Measurements from ENCODE around the gene TIMM8A.

The TIMM8A gene, protein sequence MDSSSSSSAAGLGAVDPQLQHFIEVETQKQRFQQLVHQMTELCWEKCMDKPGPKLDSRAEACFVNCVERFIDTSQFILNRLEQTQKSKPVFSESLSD

DNA sequence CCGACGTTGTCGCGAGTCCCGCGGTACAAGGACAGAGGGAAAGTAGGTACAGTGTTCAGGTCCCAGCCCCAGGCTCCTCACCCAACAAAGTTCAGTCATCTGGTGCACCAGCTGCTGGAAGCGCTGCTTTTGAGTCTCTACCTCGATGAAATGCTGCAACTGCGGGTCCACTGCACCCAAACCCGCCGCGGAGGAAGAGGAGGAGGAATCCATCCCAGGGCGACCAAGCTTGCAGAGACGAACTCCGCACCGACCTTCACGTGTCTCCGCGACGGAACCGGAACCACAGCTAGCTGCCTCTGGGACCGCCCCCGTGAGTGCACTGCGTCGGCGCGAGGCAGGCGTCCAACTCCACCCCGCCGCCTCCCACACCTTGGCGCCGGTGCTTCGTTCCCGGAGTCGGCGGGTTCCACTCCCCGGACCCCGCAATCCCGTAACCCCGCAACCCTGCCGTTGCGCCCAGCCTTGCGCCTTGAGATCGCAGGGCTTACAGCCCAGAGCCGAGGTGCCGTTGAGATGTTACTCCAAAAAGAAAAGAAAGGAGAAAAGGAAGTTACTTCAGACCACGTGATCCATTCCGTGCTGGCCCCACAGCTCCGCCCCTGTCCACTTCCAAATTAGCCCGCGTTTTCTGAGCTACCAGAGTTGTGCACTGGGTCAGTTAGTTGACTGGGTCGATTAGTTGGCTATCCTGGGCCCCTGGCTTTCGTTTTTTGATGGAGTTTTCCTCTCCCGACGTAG, at the start of gene TIMM8A:
TSS of gene TIMM8A (minus strand) at position 291 of the 741 bp plus-strand sequence. CDS start at position 213, 78 bp downstream.
- peak; percentile 50 to 51 for DNase-seq (ENCODE audit: low read depth in 2 of 2)

GRCh38 chrX:101397779-101398178, 49.2 kb upstream of the TIMM8A start:
- DNase-seq (ENCODE audit: low read depth in 2 of 2): no peak

DNA sequence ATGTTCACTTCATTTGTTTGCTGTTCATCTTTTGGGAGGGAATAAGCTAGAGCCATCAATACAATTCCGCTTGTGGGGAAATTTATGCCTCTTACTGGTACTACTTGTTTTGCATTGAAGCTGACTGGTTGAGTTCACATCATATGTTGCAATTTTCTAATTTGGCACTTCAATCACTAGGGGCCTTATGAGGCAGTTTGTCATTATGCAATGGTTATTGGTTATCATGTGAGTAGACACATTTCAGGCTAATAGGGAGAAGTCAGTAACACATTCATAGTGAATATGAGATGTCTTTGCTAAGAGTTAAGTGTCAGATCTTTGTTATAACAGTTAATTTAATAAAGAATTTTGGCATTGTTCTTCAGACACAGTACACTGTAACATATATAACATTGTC, 47.2 kb upstream of the TIMM8A start:
- no peak for DNase-seq (ENCODE audit: low read depth in 2 of 2)

- no peak for DNase-seq (ENCODE audit: low read depth in 2 of 2)
Observed at GRCh38 chrX:101394372-101394771, 45.8 kb upstream of the TIMM8A start.

GRCh38 chrX:101393530-101394305, 45.2 kb upstream of the TIMM8A start:
- no peak for DNase-seq (ENCODE audit: low read depth in 2 of 2)

DNA sequence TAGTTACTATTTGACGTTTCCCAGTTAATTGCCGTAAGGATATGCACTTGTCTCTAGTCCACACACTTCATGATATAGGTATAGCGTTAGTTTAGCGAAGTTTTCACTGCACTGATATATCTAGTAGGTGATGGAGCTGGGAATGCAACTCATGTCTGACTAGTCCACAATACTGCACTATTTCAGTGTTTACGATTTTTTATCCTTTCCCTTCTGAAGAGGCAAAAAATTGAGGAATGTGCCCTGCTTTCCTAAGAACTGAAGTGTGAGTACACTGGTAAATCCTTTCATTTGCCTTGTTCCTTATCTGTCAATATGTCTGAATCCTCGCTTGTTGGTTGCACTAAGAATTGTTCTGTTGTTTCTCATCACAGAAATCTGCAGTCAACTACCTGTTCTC, 43.3 kb upstream of the TIMM8A start:
- DNase-seq (ENCODE audit: low read depth in 2 of 2): no peak

DNA sequence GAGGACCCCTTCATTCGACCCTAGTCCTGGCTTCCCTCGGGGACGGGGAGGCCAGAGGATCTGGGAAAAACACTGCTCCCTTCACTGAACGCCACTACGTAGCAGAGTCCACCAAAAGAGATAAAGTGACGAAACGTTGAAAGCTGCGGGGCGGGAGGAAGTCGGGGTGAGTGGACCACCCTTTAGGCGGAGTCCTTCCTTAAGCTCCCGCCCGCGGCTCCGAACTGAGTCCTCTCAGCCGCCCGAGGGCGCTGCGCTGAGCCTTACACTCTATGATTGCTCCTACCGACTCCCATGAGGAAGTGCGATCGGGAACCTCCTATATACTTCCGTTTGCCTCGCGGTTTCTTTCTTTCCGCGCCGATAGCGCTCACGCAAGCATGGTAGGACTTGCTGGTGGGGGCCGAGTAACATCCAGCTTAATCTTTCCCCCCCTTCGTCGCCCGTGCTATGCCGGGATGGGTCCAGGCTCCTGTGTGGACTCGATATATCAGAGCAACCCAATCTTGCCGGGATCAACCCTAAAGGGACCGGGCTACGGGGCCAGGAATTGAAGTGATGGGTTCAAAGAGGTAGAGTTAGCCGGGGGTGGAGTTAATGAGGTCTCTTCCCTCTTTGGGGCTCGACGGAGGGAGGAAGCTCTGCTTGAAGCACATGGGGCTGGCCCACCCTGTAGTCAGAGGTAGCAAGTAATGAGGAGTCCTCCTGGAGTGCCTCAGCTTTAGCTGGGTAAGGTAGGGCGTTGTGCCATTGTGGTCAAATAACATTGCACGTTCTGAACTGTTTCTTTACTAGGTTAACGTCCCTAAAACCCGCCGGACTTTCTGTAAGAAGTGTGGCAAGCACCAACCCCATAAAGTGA, 42.4 kb upstream of the TIMM8A start, which contains the start of gene RPL36A:
TSS of gene RPL36A (plus strand) at position 348 of the 862 bp plus-strand sequence. CDS start at position 381, 33 bp downstream.
- peak; percentile 50 to 55 for DNase-seq (ENCODE audit: low read depth in 2 of 2)

DNA sequence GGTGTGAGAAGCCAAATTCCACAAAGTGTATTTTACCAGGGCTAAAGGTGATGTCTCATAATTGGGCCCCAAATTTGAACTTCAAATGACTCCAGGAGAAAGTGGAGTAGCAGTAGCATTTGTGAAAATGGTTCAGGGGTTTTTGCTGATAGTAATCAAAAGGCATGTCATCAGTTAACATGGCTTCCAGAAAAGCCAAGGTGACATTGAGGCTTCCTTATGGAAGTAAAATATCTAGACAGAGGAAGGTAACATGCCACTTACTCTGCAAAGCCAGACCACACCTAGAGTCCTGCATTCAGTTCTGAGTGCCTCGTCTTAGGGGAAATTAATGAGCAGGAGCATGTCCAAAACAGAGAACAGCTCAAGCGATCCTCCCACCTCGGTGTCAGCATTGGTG, 40.1 kb upstream of the TIMM8A start:
- no peak for DNase-seq (ENCODE audit: low read depth in 2 of 2)

DNA sequence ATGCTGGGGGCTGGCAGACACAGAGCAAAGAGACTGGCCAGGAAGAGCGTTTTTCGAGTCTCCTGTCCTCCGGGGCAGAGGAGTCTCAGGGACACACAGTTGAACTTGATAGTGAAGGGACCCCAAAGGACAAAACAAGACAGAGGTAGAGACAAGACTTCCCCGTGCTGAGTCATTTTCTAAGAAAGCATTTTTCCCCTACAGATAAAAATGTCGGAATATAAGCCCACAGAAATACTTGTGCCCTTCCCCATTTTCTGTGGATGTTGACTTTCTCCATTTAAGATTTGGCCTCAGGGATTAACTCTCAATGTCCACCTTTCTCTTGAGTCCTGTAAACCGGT, 38.0 kb upstream of the TIMM8A start:
- no peak for DNase-seq (ENCODE audit: low read depth in 2 of 2)

GRCh38 chrX:101385795-101386541, 37.4 kb upstream of the TIMM8A start, which contains the start of gene BTK:
Gene BTK (minus strand): TSS chrX:101386191. CDS start chrX:101375284, 10,907 bp downstream.
- DNase-seq (ENCODE audit: low read depth in 2 of 2): no peak

GRCh38 chrX:101385026-101385684, 36.6 kb upstream of the TIMM8A start:
- no peak for DNase-seq (ENCODE audit: low read depth in 2 of 2)

GRCh38 chrX:101383679-101384205, 35.2 kb upstream of the TIMM8A start:
- no peak for DNase-seq (ENCODE audit: low read depth in 2 of 2)

DNA sequence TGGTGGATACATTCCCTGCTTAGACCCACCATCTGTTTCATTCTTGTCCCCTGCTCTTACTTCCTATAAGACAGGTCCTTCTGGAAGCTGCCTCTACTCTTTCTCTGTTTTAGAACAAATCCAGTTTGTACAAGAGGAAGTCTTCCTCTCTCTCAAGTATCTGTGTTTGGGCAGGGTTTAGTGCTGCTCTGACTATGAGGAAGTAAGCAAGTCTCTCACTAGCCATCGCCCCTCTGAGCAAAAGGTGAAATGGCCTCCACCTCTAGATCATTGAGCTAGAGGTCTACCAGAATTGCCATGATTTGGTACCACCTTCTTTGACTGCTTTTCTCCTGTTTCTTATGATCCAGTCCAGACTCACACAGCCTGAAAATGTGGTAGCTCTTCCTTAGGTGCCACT, 29.0 kb upstream of the TIMM8A start:
- DNase-seq (ENCODE audit: low read depth in 2 of 2): no peak

DNA sequence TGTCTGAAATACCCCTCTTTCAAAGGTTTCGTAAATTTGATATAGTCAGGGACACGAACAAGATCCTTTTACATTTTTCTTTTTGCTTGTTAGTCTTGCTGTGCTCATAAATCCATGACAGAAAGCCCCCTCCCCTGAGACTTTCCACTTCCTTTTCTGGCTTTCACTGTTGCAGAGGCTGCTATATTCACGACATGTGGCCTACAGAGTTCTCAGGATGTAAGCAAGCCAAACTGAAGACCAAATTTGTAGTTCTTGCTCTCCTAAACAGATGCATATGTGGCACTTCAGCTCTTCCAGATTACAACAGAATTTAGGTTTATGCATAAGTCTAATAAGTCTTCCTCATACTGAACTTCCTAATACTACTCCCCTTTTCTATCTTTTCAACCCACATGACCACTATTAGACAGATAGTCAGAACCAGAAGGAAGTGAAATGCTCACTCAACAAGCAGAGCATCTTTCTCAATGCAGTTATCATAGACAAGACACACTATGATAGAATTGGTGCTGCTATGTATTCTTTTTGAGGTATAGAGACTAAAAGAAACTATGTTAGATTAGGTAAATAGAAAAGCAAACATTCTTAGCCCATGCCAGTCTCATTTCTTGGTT, 22.5 kb upstream of the TIMM8A start:
- no peak for DNase-seq (ENCODE audit: low read depth in 2 of 2)

- DNase-seq (ENCODE audit: low read depth in 2 of 2): no peak
Observed at GRCh38 chrX:101369687-101370086, 21.1 kb upstream of the TIMM8A start.

DNA sequence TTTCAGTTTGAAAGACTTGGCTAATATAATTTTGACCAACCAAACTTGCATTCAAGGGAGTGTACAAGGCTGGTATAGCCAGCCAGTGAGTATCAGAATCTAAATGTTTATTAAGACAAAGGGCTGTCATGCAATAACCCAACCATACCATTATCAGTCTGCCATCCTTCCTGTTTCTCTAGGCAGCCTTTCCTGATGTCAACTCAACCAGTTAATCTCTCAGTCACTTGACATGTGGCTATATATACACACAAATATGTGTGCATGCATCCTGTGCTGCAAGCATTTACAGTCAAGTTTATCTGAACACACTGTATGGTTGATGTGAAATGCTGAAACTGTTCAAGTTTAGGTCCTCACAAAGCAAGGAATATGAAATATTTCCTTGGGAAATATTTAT, 20.3 kb upstream of the TIMM8A start:
- no peak for DNase-seq (ENCODE audit: low read depth in 2 of 2)

GRCh38 chrX:101365301-101365795, 16.8 kb upstream of the TIMM8A start:
- DNase-seq (ENCODE audit: low read depth in 2 of 2): no peak

- no peak for DNase-seq (ENCODE audit: low read depth in 2 of 2)
Observed at GRCh38 chrX:101362757-101363156, 14.2 kb upstream of the TIMM8A start.

DNA sequence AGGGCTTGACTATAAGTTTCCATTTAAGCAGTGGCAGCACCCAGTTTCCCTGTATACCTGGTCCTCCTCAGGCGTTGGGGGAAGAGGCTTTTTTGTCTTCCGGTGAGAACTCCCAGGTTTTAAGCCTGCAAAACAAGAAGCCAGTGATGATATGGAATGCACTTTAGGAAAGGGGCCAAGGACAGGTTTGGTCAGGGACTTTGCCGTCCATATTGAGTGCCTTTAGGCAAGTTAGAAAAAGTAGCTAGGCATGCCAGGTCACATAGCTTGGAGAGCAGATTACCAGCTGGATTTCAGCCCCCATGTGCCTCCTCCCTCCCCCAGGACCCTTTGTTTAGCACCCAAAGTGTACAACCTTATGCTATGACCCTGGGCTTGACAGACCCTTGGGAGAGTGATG, 13.6 kb upstream of the TIMM8A start:
- no peak for DNase-seq (ENCODE audit: low read depth in 2 of 2)

- DNase-seq (ENCODE audit: low read depth in 2 of 2): no peak
Observed at GRCh38 chrX:101360390-101360789, 11.8 kb upstream of the TIMM8A start.

All from stimulated activated CD8-positive, alpha-beta memory T cell treated with anti-CD3 and anti-CD28 coated beads, Interleukin-7, amount 100 ng/mL, for 1 hour (primary cell).